Measurements from ENCODE around the gene MARCHF10.

GRCh38 chr17:62679866-62680377 lies 128.2 kb downstream of the MARCHF10 start:
- TF ChIP-seq CTCF (IDR thresholded peaks at IDR 0.05 in 2 of 3, conservative IDR thresholded peaks at IDR 0.05 in 1 of 3; ENCODE audit: borderline replicate concordance in 1 of 3, insufficient read depth in 1 of 3, low read depth in 2 of 3, low read length in 2 of 3): no peak
- no peak for TF ChIP-seq EZH2 (IDR thresholded peaks at IDR 0.05)
- TF ChIP-seq ZFX (IDR thresholded peaks at IDR 0.05): no peak
- TF ChIP-seq EZH2phosphoT487 (IDR thresholded peaks at IDR 0.05; ENCODE audit: borderline replicate concordance): no peak
- no peak for TF ChIP-seq CEBPB (IDR thresholded peaks at IDR 0.05; ENCODE audit: low read depth)
- no peak for TF ChIP-seq ZNF274 (IDR thresholded peaks at IDR 0.05; ENCODE audit: low read depth, low read length)
- TF ChIP-seq TCF7L2 (IDR thresholded peaks at IDR 0.05; ENCODE audit: borderline replicate concordance, extremely low read depth, insufficient read depth, insufficient read length): no peak
- no peak for TF ChIP-seq ATF3 (IDR thresholded peaks at IDR 0.05)
- TF ChIP-seq POLR2AphosphoS5 (IDR thresholded peaks at IDR 0.05; ENCODE audit: low read depth, low read length): no peak
- TF ChIP-seq JUND (IDR thresholded peaks at IDR 0.05): no peak
- TF ChIP-seq YY1 (IDR thresholded peaks at IDR 0.05; ENCODE audit: extremely low read depth, insufficient replicate concordance, low read depth, low read length): no peak
- TF ChIP-seq POLR2A (IDR thresholded peaks at IDR 0.05; ENCODE audit: borderline replicate concordance, extremely low read depth, insufficient read depth, insufficient read length): no peak
- TF ChIP-seq MAX (IDR thresholded peaks at IDR 0.05): no peak
- no peak for TF ChIP-seq REST (IDR thresholded peaks at IDR 0.05; ENCODE audit: low read depth)
